Erythroblast (primary cell): ENCODE results near the gene APOBR.

ENCODE experiments used
- GATA1 ChIP-seq: IDR thresholded peaks from 2 replicates; pipeline ENCODE4 v1.6.1; 2011; ENCODE audit warnings: low read depth, mild to moderate bottlenecking, control low read depth, low read length, moderate library complexity
- POLR2A ChIP-seq: IDR thresholded peaks from 2 replicates; pipeline ENCODE4 v1.6.1; 2011; ENCODE audit warnings: mild to moderate bottlenecking, low read length

DNA sequence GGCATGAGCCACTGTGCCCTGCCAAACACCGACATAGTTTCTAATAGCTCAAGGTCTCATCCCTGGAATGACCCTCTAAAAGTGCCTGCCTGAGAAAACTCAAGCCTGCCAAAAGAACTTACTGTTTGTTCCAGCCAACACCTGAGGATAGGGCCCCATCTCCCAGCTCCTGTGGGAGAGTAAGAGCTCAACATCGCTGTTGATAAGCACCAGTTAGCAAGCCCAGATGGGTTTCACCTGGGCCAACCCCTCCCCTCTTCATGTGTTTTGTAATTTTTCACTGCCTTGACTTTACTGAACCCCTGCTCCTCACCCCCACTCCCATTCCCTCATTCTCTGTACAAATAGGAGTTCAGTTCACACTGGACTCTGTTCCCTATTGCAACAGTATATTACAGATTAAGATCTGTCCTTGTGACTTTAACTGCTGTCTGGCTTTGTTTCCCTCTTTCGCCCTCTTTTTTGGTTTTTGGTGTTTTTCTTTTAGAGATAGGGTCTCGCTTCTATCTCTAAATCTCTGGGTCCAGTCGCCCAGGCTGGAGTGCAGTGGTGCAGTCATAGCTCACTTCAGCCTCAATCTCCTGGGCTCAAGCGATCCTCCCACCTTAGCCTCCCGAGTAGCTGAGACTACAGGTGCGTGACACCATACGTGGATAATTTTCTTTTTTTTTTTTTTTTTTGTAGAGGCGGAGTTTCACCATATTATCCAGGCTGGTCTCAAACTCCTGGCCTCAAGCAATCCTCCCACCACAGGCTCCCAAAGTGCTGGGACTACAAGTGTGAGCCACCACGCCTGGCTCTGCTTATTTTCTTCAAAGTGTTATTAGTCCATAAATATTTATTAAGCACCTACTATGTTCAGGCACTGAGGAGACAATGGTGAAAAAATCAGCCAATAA, 32.0 kb downstream of the APOBR start:
- TF ChIP-seq POLR2A (no peak), GATA1 (no peak)
